ENCODE data around the gene CELA3A.

DNA sequence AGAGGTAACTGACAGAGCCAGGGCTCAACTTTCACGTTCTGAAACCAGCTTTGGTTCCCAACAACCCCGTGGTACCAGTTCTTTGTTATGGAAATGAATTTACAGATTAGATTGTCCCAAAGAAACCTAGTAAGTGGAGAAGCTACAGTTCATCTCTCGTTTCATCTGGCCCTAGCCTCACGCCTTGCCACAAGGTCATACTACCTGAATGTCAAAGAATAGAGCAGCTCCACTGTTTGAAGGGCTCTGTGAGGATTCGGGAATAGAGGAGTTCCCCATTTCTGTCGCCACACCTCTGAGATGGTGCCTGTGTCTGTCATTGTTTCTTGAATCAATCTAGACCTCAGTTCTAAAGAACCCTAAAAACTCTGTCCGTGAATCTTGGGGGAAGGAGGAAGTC lies 36.1 kb downstream of the CELA3A start:
- no peak for TF ChIP-seq POLR2A (IDR thresholded peaks at IDR 0.05)
- TF ChIP-seq, protein P1, sequence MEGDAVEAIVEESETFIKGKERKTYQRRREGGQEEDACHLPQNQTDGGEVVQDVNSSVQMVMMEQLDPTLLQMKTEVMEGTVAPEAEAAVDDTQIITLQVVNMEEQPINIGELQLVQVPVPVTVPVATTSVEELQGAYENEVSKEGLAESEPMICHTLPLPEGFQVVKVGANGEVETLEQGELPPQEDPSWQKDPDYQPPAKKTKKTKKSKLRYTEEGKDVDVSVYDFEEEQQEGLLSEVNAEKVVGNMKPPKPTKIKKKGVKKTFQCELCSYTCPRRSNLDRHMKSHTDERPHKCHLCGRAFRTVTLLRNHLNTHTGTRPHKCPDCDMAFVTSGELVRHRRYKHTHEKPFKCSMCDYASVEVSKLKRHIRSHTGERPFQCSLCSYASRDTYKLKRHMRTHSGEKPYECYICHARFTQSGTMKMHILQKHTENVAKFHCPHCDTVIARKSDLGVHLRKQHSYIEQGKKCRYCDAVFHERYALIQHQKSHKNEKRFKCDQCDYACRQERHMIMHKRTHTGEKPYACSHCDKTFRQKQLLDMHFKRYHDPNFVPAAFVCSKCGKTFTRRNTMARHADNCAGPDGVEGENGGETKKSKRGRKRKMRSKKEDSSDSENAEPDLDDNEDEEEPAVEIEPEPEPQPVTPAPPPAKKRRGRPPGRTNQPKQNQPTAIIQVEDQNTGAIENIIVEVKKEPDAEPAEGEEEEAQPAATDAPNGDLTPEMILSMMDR (IDR thresholded peaks at IDR 0.05) = no peak
